HepG2 (cell line): ENCODE data around the gene TRIM27. TPM values are rescaled to one million over a fixed set of nuclear protein-coding genes. Genes with fewer than 3 reads are reported as not detected.

Source experiments
- CEBPZ ChIP-seq: IDR thresholded peaks from 2 replicates; pipeline ENCODE4 v1.6.1; 2012; ENCODE audit warnings: low read length, improper control_type of control experiment
- EP300 ChIP-seq, 3 experiments: sonication (generic) in 1 of 3; formaldehyde crosslinking in 1 of 3; IDR thresholded peaks; 2 replicates each; pipeline versions ENCODE4 v1.5.1 to v1.6.1; 2011 to 2020; ENCODE audit warnings: low read depth in 2 of 3, low read length in 2 of 3, borderline replicate concordance in 1 of 3, improper control_type of control experiment in 1 of 3, mild to moderate bottlenecking in 1 of 3, missing genetic modification reagents in 1 of 3, moderate library complexity in 1 of 3
- ETV5 ChIP-seq: IDR thresholded peaks from 2 replicates; pipeline ENCODE4 v1.6.1; 2018; ENCODE audit warnings: missing biosample characterization, missing genetic modification reagents, inconsistent platforms, borderline replicate concordance
- HMG20A ChIP-seq: IDR thresholded peaks from 2 replicates; pipeline ENCODE4 v1.6.1; 2016; ENCODE audit warnings: borderline replicate concordance
- MYNN ChIP-seq: sonication (generic); formaldehyde crosslinking; IDR thresholded peaks from 2 replicates; pipeline ENCODE4 v1.4.0; 2020; ENCODE audit warnings: mild to moderate bottlenecking, low read depth, missing genetic modification reagents
- PHF8 ChIP-seq: sonication (generic); formaldehyde crosslinking; IDR thresholded peaks from 2 replicates; pipeline ENCODE4 v1.5.0; 2020; ENCODE audit warnings: missing genetic modification reagents
- RCOR2 ChIP-seq: IDR thresholded peaks from 2 replicates; pipeline ENCODE4 v1.6.1; 2016; ENCODE audit warnings: missing biosample characterization, missing genetic modification reagents
- RNF2 ChIP-seq: fragments of 450-650 bp; conservative IDR thresholded peaks from 2 replicates; pipeline ENCODE4 v1.6.1; 2016; ENCODE audit warnings: low read depth
- TP53 ChIP-seq: sonication (generic); formaldehyde crosslinking; conservative IDR thresholded peaks from 2 replicates; pipeline ENCODE4 v1.4.0; 2020; ENCODE audit warnings: missing genetic modification reagents
- ZBTB38 ChIP-seq: sonication (generic); formaldehyde crosslinking; IDR thresholded peaks from 2 replicates; pipeline ENCODE4 v1.5.1; 2020; ENCODE audit warnings: mild to moderate bottlenecking, missing genetic modification reagents
- ZBTB46 ChIP-seq: sonication (generic); formaldehyde crosslinking; IDR thresholded peaks from 2 replicates; pipeline ENCODE4 v1.4.0; 2020; ENCODE audit warnings: mild to moderate bottlenecking, missing genetic modification reagents, borderline replicate concordance
- ZMYM4 ChIP-seq: sonication (generic); formaldehyde crosslinking; IDR thresholded peaks from 2 replicates; pipeline ENCODE4 v1.8.1; 2023; ENCODE audit warnings: mild to moderate bottlenecking, missing genetic modification reagents
- ZNF18 ChIP-seq: sonication (generic); formaldehyde crosslinking; IDR thresholded peaks from 2 replicates; pipeline ENCODE4 v1.8.0; 2022; ENCODE audit warnings: mild to moderate bottlenecking, missing genetic modification reagents; ENCODE audit not compliant: insufficient replicate concordance
- ZNF441 ChIP-seq: sonication (generic); formaldehyde crosslinking; IDR thresholded peaks from 2 replicates; pipeline ENCODE4 v1.7.0; 2021; ENCODE audit warnings: missing genetic modification reagents, borderline replicate concordance
- ZNF580 ChIP-seq: IDR thresholded peaks from 2 replicates; pipeline ENCODE4 v1.6.1; 2016; ENCODE audit warnings: low read depth, borderline replicate concordance
- polyA plus RNA-seq, 8 experiments: library from polyadenylated mRNA; depleted of rRNA in 3 of 8; stranded (reverse) in 7 of 8; unstranded in 1 of 8; fragments of >200 nt; fragmentation: Illumina TruSeq in 4 of 8; extraction: Trizol in 4 of 8; gene quantifications; 2 replicates each; pipeline versions ENCODE4 v1.2.1 to v1.2.3, GENCODE V29; 2011 to 2016; ENCODE audit warnings: low read depth in 4 of 8, missing spikeins in 1 of 8, mixed read lengths in 1 of 8; ENCODE audit not compliant: insufficient read depth in 1 of 8
- total RNA-seq, 5 experiments: library from RNA; depleted of rRNA; stranded (reverse); fragments of >200 nt; fragmentation: Illumina TruSeq; extraction: Trizol; gene quantifications; 2 replicates each; pipeline ENCODE4 v1.2.3, GENCODE V29; 2016; ENCODE audit warnings: low read depth in 1 of 5
- TF ChIP-seq, protein P1 (sequence below): sonication (generic); formaldehyde crosslinking; conservative IDR thresholded peaks from 2 replicates; pipeline ENCODE4 v1.4.0; 2020; ENCODE audit warnings: missing genetic modification reagents
- TF ChIP-seq, protein P2 (sequence below): sonication (generic); formaldehyde crosslinking; IDR thresholded peaks from 2 replicates; pipeline ENCODE4 v1.5.0; 2020; ENCODE audit warnings: missing genetic modification reagents

Gene TRIM27
- total and polyA plus RNA-seq, 2 of the 13 experiments (the other 11 are each of a cell fraction or from before 2014, with no cell fraction given): 88.6 to 112 TPM

DNA sequence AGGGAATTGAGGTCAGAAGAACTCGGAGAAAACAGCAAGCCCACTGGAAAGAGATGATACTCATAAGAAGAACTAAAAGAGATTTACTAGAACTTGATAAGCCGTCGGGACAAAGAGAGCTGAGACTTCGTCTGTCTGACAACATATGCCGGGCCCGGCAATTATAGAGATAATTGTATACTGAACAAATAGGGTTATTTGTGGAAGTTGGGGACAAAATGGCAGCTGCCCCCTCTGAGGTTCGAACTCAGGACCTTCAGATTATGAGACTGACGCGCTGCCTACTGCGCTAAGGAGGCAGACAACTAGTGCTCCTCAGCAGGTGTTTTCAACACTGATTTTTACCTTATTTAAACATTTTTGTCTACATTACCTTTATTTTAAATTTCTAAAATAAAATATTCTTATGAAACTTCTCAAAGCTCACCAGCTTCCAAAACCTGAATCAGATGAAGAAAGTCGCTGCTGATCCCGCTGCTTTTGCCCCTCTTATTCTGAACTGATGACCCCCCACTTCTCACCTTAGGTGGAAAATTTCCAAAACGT is 29.3 kb upstream of the TRIM27 start (continued):
- TF ChIP-seq, protein P1, sequence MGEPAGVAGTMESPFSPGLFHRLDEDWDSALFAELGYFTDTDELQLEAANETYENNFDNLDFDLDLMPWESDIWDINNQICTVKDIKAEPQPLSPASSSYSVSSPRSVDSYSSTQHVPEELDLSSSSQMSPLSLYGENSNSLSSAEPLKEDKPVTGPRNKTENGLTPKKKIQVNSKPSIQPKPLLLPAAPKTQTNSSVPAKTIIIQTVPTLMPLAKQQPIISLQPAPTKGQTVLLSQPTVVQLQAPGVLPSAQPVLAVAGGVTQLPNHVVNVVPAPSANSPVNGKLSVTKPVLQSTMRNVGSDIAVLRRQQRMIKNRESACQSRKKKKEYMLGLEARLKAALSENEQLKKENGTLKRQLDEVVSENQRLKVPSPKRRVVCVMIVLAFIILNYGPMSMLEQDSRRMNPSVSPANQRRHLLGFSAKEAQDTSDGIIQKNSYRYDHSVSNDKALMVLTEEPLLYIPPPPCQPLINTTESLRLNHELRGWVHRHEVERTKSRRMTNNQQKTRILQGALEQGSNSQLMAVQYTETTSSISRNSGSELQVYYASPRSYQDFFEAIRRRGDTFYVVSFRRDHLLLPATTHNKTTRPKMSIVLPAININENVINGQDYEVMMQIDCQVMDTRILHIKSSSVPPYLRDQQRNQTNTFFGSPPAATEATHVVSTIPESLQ (CRISPR knock-in tag): peak; percentile 82; the same call in 1 of the 2 replicates
- TF ChIP-seq CEBPZ (no peak), RNF2 (no peak), PHF8 (CRISPR knock-in tag) (peak; percentile 37; the same call in 1 of the 2 replicates), ZBTB38 (CRISPR knock-in tag) (0 out of 2 replicates have a peak, but pooled peaks have one; percentile 20), ETV5 (CRISPR knock-in tag) (no peak; the same call in 1 of the 2 replicates), MYNN (0 out of 2 replicates have a peak, but pooled peaks have one; percentile 75), ZNF18 (no peak), ZNF580 (CRISPR knock-in tag) (peak; percentile 73; the same call in 1 of the 2 replicates), ZMYM4 (CRISPR knock-in tag) (peak; percentile 32; the same call in 1 of the 2 replicates), EP300 (IDR thresholded peaks at IDR 0.05; ENCODE audit: low read depth in 2 of 2, low read length in 2 of 2) (0 out of 4 replicates have a peak, but pooled peaks of 1 of the 2 experiments have one; percentile 14), EP300 (CRISPR knock-in tag; IDR thresholded peaks at IDR 0.05; ENCODE audit: borderline replicate concordance) (no peak), ZBTB46 (CRISPR knock-in tag) (no peak), RCOR2 (CRISPR knock-in tag) (0 out of 2 replicates have a peak, but pooled peaks have one; percentile 25), TP53 (CRISPR knock-in tag) (peak; percentile 45; the same call in 1 of the 2 replicates), ZNF441 (CRISPR knock-in tag) (peak; percentile 27; the same call in 1 of the 2 replicates), HMG20A (CRISPR knock-in tag) (0 out of 2 replicates have a peak, but pooled peaks have one; percentile 36)
- TF ChIP-seq, protein P2, sequence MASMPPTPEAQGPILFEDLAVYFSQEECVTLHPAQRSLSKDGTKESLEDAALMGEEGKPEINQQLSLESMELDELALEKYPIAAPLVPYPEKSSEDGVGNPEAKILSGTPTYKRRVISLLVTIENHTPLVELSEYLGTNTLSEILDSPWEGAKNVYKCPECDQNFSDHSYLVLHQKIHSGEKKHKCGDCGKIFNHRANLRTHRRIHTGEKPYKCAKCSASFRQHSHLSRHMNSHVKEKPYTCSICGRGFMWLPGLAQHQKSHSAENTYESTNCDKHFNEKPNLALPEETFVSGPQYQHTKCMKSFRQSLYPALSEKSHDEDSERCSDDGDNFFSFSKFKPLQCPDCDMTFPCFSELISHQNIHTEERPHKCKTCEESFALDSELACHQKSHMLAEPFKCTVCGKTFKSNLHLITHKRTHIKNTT (CRISPR knock-in tag): peak; percentile 76; the same call in 1 of the 2 replicates
- TF ChIP-seq, all 625 proteins: peak for 201
